AG04450 (cell line): Measurements from ENCODE around the gene TMEM132A. TPM values are rescaled to one million over a fixed set of nuclear protein-coding genes. Genes with fewer than 3 reads are reported as not detected.
A peak's percentile ranks its signal among the peaks of the same experiment; 100 is the strongest.

ENCODE experiments used
- CTCF ChIA-PET: fragments of 300-600, 350-600 bp; formaldehyde crosslinking; extraction: SDS; loops from one replicate; lab custom pipeline; 2022; ENCODE audit warnings: antibody characterized with exemption, inconsistent platforms; lab: Charles Lee
- POLR2A ChIA-PET: fragments of 350-600 bp; formaldehyde crosslinking; extraction: SDS; loops from one replicate; lab custom pipeline; 2021; ENCODE audit warnings: antibody characterized with exemption, inconsistent platforms; lab: Yijun Ruan, JAX
- DNase-seq: peaks from one replicate; pipeline ENCODE4 v3.0.0-alpha.2; 2011; ENCODE audit warnings: low read depth, low spot score
- H3K27ac ChIP-seq: one replicate; pipeline ENCODE4 v1.5.1; 2012; ENCODE audit warnings: low read depth, low read length, control low read depth
- H3K27me3 ChIP-seq: one replicate; pipeline ENCODE4 v1.6.0; 2012; ENCODE audit warnings: low read length; ENCODE audit not compliant: control insufficient read depth, insufficient read depth
- H3K4me3 ChIP-seq: 2 replicates; pipeline ENCODE4 v1.5.1; 2011; ENCODE audit warnings: mild to moderate bottlenecking, low read depth, low read length, control low read depth
- H3K9me3 ChIP-seq: 2 replicates; pipeline ENCODE4 v1.5.1; 2012; ENCODE audit warnings: low read length; ENCODE audit not compliant: control insufficient read depth, insufficient read depth
- polyA plus RNA-seq: library from polyadenylated mRNA; depleted of rRNA; stranded (reverse); fragments of >200 nt; gene quantifications from 2 replicates; pipeline ENCODE4 v1.2.3, GENCODE V29; 2011
- TF ChIP-seq, protein P1 (sequence below): IDR thresholded peaks from 2 replicates; pipeline ENCODE4 v1.5.1; 2011; ENCODE audit warnings: low read depth, low read length, control low read depth, inconsistent platforms

TMEM132A gene
- polyA plus RNA-seq, 1 experiment: 25.9 TPM

DNA sequence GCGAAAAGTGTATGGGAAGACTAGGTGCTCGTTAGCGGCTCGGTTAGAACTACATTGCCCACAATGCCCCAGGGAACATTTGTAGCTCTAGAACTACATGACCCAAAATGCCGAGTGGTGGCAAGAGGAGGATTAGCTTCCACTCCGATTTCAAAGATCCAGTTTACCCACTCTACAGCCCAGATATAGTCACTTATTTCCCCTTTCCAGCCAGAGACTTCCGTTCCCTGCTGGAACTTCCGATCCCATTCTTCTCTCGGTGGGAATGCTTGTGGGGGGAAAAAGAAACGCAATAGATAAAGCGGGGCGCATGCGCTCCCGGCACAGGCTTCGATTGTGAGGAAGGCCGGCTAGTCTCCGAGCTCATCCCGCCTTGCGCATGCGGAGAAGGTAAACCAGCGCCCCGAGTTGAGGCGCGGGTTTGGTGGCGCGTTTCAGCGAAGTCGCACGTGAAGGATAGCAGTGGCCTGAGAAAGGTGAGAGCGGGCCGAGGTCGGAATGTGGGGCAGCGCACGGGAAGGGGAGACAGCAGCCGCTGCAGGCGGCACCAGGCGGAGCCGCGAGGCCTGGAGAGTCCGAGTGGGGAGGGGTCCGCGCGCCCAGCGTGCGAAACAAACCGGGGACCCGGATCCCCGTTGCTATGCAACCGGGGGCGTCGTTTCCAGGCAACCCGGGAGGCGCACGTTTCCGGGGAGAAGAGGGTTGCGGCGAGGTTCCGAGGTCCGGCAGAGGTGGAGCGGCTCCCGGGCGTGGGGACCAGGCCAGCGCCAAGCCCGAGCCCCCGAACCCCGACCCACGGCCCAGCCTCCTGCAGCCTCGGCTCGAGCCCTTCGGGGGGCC is 10.2 kb upstream of the TMEM132A start, which contains the start of gene TMEM109:
TMEM109 (plus strand) TSS at position 366 of the 840 bp plus-strand sequence. CDS start 5,536 bp downstream, outside the sequence.
- TF ChIP-seq, protein P1, sequence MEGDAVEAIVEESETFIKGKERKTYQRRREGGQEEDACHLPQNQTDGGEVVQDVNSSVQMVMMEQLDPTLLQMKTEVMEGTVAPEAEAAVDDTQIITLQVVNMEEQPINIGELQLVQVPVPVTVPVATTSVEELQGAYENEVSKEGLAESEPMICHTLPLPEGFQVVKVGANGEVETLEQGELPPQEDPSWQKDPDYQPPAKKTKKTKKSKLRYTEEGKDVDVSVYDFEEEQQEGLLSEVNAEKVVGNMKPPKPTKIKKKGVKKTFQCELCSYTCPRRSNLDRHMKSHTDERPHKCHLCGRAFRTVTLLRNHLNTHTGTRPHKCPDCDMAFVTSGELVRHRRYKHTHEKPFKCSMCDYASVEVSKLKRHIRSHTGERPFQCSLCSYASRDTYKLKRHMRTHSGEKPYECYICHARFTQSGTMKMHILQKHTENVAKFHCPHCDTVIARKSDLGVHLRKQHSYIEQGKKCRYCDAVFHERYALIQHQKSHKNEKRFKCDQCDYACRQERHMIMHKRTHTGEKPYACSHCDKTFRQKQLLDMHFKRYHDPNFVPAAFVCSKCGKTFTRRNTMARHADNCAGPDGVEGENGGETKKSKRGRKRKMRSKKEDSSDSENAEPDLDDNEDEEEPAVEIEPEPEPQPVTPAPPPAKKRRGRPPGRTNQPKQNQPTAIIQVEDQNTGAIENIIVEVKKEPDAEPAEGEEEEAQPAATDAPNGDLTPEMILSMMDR: no peak
- Histone ChIP-seq H3K27me3 (peaks cover 5% of the 10 kb centered on the region), H3K27ac (peak within 1 kb of the TSS; percentile 96), H3K4me3 (peak within 1 kb of the TSS; percentile 80), H3K9me3 (no peaks in the 10 kb centered on the region; the same call in 1 of the 2 replicates)
- POLR2A ChIA-PET: interaction anchor here (0.7 to 1.6 kb wide), 3 partner anchors 9 to 448 kb away, joined by 3 to 6 read pairs (median 5); partner anchors contain the start of genes CYB561A3 and TMEM138
- DNase-seq: peak; percentile 59
- CTCF ChIA-PET: interaction anchor here (0.9 to 4.7 kb wide), 7 partner anchors 10 to 273 kb away, joined by 3 to 35 read pairs (median 6); partner anchors contain the start of gene TMEM132A

DNA sequence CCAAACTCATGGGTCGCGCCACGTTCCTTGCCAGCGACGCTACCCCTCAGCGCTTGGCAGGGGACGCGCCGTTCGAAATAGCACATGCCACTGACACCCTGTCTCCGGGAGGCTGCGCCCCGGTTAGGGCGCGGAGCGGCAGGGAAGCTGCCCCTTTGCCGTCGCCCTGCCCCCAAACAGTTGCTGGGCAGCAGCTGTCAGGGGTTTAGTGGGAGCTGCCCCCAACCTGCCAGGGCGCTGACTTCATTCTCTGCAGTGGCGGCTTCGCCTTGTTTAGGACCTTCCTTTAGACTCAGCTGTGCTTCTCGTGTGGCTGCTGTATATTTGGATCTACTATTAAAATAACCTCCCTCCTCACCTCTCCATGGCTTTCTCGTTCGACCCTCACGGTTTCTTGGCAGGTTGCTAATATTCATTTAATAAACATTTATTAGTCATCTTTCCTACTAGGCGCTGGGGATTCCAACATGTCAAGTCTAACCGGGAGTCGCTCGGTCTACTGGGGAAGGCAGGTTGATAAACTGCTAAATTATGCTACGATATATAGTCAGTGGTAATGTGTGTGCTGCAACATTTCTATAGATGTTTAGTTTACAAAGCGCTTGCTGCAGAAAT is 9.5 kb upstream of the TMEM132A start:
- TF ChIP-seq, protein P1: no peak
- ChIA-PET POLR2A (interaction anchor here (0.8 to 1.6 kb wide), 3 partner anchors 9 to 12 kb away, joined by 3 to 6 read pairs (median 6); partner anchors contain the start of gene TMEM132A), CTCF (interaction anchor here (0.9 to 4.7 kb wide), 9 partner anchors 10 to 273 kb away, joined by 3 to 35 read pairs (median 6); no protein-coding TSS in a partner anchor)
- no peak for DNase-seq
- H3K27me3 ChIP-seq: no peaks in the 10 kb centered on the region
- H3K27ac ChIP-seq: peak overlapping the region; percentile 75
- H3K4me3 ChIP-seq: peak overlapping the region; percentile 80
- no peaks in the 10 kb centered on the region; the same call in 1 of the 2 replicates for H3K9me3 ChIP-seq

DNA sequence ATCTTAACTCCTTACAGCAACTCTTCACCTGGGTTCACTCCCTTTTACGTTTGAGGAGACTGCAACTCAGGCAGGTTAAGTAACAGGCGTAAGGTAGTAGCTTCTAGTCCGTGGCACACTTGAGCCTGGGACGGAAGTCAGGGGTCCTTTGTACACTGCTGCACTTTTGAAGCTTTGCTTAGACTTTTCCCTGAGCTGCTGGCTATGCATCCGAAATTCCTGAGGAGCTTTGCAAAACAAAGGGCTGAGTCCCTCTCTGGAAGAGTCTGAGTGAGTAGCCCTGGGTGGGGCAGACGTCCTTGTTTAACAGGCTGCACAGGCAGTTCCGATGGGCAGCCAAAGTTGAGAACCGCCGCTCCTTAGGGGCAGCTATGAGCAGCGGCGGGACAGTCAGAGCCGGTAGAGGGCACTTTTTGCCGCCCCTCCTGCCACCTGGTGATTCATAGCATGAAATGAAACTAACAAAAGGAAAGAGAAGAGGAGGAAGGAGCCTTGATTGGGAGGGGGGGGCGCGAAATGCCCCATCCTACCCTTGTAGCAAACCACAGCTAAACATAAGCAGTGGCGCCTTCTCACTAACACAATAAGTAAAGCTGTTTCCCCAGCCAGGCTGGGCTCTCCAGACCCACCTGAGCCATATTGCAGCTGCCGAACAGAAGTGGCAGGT is 8.9 kb upstream of the TMEM132A start:
- H3K4me3 ChIP-seq: peak overlapping the region; percentile 80
- H3K9me3 ChIP-seq: no peaks in the 10 kb centered on the region; the same call in 1 of the 2 replicates
- TF ChIP-seq, protein P1: peak; percentile 38; the same call in 1 of the 2 replicates
- POLR2A ChIA-PET: interaction anchor here (0.6 to 1.4 kb wide), 4 partner anchors 8 to 1935 kb away, joined by 3 to 6 read pairs (median 4); partner anchors contain the start of gene TMEM132A
- peak overlapping the region; percentile 75 for H3K27ac ChIP-seq
- no peaks in the 10 kb centered on the region for H3K27me3 ChIP-seq
- DNase-seq: no peak
- CTCF ChIA-PET: interaction anchor here (0.6 to 4.7 kb wide), 8 partner anchors 9 to 258 kb away, joined by 3 to 35 read pairs (median 4); partner anchors contain the start of gene TMEM132A

DNA sequence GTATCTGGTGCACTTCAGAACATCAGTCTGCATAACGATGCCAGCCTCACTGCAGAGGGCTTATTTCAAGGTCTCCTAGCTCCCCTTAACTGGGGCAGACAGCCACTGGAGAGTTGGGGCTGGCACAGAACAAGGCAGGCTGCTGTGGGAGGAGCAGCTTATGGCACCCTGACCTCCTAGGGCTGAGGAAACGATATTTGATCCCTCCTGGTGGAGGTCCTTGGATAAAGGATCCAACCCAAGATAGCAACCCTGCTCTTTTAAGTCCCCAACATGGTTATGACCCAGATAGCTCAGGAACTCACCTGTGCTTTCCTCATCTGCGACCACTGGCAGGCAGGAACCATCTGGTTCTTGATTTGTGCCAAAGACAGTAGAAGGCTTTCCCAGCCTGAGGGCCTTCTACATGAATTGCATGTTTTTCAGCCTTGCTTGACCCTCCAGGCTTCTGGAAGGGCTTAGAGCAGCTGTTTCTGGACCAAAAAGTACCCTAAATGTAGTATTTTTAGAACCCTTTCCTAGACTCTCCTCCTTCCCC is 7.5 kb upstream of the TMEM132A start:
- ChIA-PET CTCF (interaction anchor here (0.7 kb wide), 1 partner anchor 16 kb away, joined by 3 read pairs; no protein-coding TSS in a partner anchor), POLR2A (no interaction called here)
- TF ChIP-seq, protein P1: no peak
- Histone ChIP-seq H3K4me3 (no peak overlapping the region), H3K27ac (no peak overlapping the region), H3K9me3 (no peaks in the 10 kb centered on the region; the same call in 1 of the 2 replicates), H3K27me3 (no peaks in the 10 kb centered on the region)
- no peak for DNase-seq
